CD4-positive, CD25-positive, alpha-beta regulatory T cell (primary cell): ENCODE data around the gene DLEU7. TPM values are rescaled to one million over a fixed set of nuclear protein-coding genes. Genes with fewer than 3 reads are reported as not detected.

Experiments used
- ATAC-seq, 2 donors: fragments of 150-1000 bp; cut with Tn5 transposase; one replicate each; pipeline ENCODE4 v1.10.0; 2021; ENCODE audit warnings: low read depth in 2 of 2, moderate number of reproducible peaks in 2 of 2, moderate library complexity in 1 of 2
- DNase-seq, 3 donors: peaks; one replicate each; pipeline versions ENCODE4 v3.0.0 to v3.0.0-alpha.2; 2012 to 2022; ENCODE audit warnings: mixed read lengths in 1 of 3
- H3K27ac ChIP-seq: one replicate; pipeline ENCODE4 v1.7.0; 2013; ENCODE audit warnings: mild to moderate bottlenecking, low read length; ENCODE audit not compliant: insufficient read depth, poor library complexity, severe bottlenecking
- H3K27me3 ChIP-seq: one replicate; pipeline ENCODE4 v1.7.0; 2013; ENCODE audit warnings: low read length; ENCODE audit not compliant: control insufficient read depth, insufficient read depth
- H3K36me3 ChIP-seq: one replicate; pipeline ENCODE4 v1.7.0; 2013; ENCODE audit warnings: mild to moderate bottlenecking, low read length, moderate library complexity; ENCODE audit not compliant: control insufficient read depth, insufficient read depth
- H3K4me1 ChIP-seq: 2 replicates; pipeline ENCODE4 v1.7.0; 2013; ENCODE audit warnings: mild to moderate bottlenecking, low read length; ENCODE audit not compliant: insufficient read depth, control insufficient read depth, poor library complexity, severe bottlenecking
- H3K4me3 ChIP-seq: one replicate; pipeline ENCODE4 v1.7.0; 2013; ENCODE audit warnings: low read depth, mild to moderate bottlenecking, low read length, moderate library complexity
- H3K9me3 ChIP-seq, 2 experiments: 1 replicate in 1 of 2; 2 replicates in 1 of 2; pipeline ENCODE4 v1.7.0; 2013; ENCODE audit warnings: low read length in 2 of 2, mild to moderate bottlenecking in 1 of 2, moderate library complexity in 1 of 2; ENCODE audit not compliant: control insufficient read depth in 2 of 2
- H3K27ac Mint-ChIP-seq, 3 donors: one replicate each; pipeline ENCODE4 v1.8.0; 2020 to 2022; ENCODE audit warnings: mild to moderate bottlenecking in 3 of 3, mixed read lengths in 3 of 3, moderate library complexity in 2 of 3
- H3K27me3 Mint-ChIP-seq: one replicate; pipeline ENCODE4 v1.8.0; 2022; ENCODE audit warnings: mild to moderate bottlenecking, mixed read lengths
- H3K36me3 Mint-ChIP-seq: one replicate; pipeline ENCODE4 v1.8.0; 2020; ENCODE audit warnings: mixed read lengths
- H3K4me1 Mint-ChIP-seq, 4 donors: one replicate each; pipeline ENCODE4 v1.8.0; 2020 to 2022; ENCODE audit warnings: mixed read lengths in 4 of 4, mild to moderate bottlenecking in 1 of 4
- H3K4me3 Mint-ChIP-seq, 4 donors: one replicate each; pipeline ENCODE4 v1.8.0; 2020 to 2022; ENCODE audit warnings: mild to moderate bottlenecking in 4 of 4, mixed read lengths in 4 of 4, moderate library complexity in 3 of 4
- H3K9me3 Mint-ChIP-seq, 7 donors: one replicate each; pipeline ENCODE4 v1.8.0; 2020 to 2022; ENCODE audit warnings: mixed read lengths in 7 of 7, mild to moderate bottlenecking in 3 of 7, moderate library complexity in 2 of 7
- polyA plus RNA-seq, 4 donors: library from polyadenylated mRNA; unstranded; fragments of 300-500 nt; fragmentation: Illumina TruSeq; gene quantifications; one replicate each; pipeline ENCODE4 v1.2.3, GENCODE V29; 2021
- total RNA-seq: library from RNA; stranded (reverse); gene quantifications from one replicate; pipeline ENCODE4 v1.2.3, GENCODE V29; 2022

Gene DLEU7
- total and polyA plus RNA-seq, 5 donors from 2014 or later, result 0.17 to 0.47 (median 0.18) TPM; not detected in 2

GRCh38 chr13:50788551-50789210, 54.8 kb downstream of the DLEU7 start:
- H3K27ac ChIP-seq, result no peak overlapping the region
- H3K9me3 ChIP-seq, result no peaks in the 10 kb centered on the region
- H3K36me3 Mint-ChIP-seq, result no peaks in the 10 kb centered on the region
- no peaks in the 10 kb centered on the region for H3K4me1 Mint-ChIP-seq
- H3K4me3 ChIP-seq, result no peak overlapping the region
- peaks cover 0 to 1% (median 0%) of the 10 kb centered on the region in 7 donors for H3K9me3 Mint-ChIP-seq
- no peak overlapping the region for H3K27ac Mint-ChIP-seq
- H3K36me3 ChIP-seq, result no peaks in the 10 kb centered on the region
- H3K27me3 ChIP-seq, result peaks cover 1% of the 10 kb centered on the region
- no peak overlapping the region for H3K4me3 Mint-ChIP-seq
- H3K4me1 ChIP-seq, result no peaks in the 10 kb centered on the region
- DNase-seq (no peak), ATAC-seq (no peak)
- peaks cover 4% of the 10 kb centered on the region for H3K27me3 Mint-ChIP-seq

GRCh38 chr13:50787316-50788195, 55.9 kb downstream of the DLEU7 start:
- no peak for ATAC-seq
- peaks cover 0 to 1% (median 0%) of the 10 kb centered on the region in 7 donors for H3K9me3 Mint-ChIP-seq
- H3K27ac Mint-ChIP-seq, result no peak overlapping the region

GRCh38 chr13:50783717-50784290, 59.7 kb downstream of the DLEU7 start:
- Mint-ChIP-seq H3K27ac (no peak overlapping the region), H3K36me3 (no peaks in the 10 kb centered on the region), H3K4me3 (no peak overlapping the region), H3K9me3 (peaks cover 0 to 1% (median 0%) of the 10 kb centered on the region in 7 donors), H3K27me3 (peaks cover 33% of the 10 kb centered on the region), H3K4me1 (no peaks in the 10 kb centered on the region)
- no peaks in the 10 kb centered on the region for H3K36me3 ChIP-seq
- no peaks in the 10 kb centered on the region for H3K4me1 ChIP-seq
- no peaks in the 10 kb centered on the region for H3K9me3 ChIP-seq
- peaks cover 9% of the 10 kb centered on the region for H3K27me3 ChIP-seq
- H3K27ac ChIP-seq, result no peak overlapping the region
- H3K4me3 ChIP-seq, result no peak overlapping the region
- ATAC-seq (no peak), DNase-seq (no peak)

More at GRCh38 chr13:50787316-50788195, 55.9 kb downstream of the DLEU7 start:
- no peaks in the 10 kb centered on the region for H3K36me3 ChIP-seq
- no peaks in the 10 kb centered on the region for H3K9me3 ChIP-seq
- Mint-ChIP-seq H3K4me1 (no peaks in the 10 kb centered on the region), H3K4me3 (no peak overlapping the region), H3K27me3 (peaks cover 4% of the 10 kb centered on the region), H3K36me3 (no peaks in the 10 kb centered on the region)
- DNase-seq, result no peak
- peaks cover 1% of the 10 kb centered on the region for H3K27me3 ChIP-seq
- H3K4me3 ChIP-seq, result no peak overlapping the region
- H3K4me1 ChIP-seq, result no peaks in the 10 kb centered on the region
- H3K27ac ChIP-seq, result no peak overlapping the region

GRCh38 chr13:50783066-50783465, 60.4 kb downstream of the DLEU7 start:
- Mint-ChIP-seq H3K4me1 (no peaks in the 10 kb centered on the region), H3K4me3 (no peak overlapping the region), H3K27ac (peak overlapping the region in 1 of 3 donors; percentile 2), H3K9me3 (peaks cover 0 to 1% (median 0%) of the 10 kb centered on the region in 7 donors), H3K36me3 (no peaks in the 10 kb centered on the region), H3K27me3 (peaks cover 39% of the 10 kb centered on the region)
- Histone ChIP-seq H3K4me3 (no peak overlapping the region), H3K4me1 (no peaks in the 10 kb centered on the region), H3K27ac (no peak overlapping the region), H3K27me3 (peaks cover 11% of the 10 kb centered on the region), H3K36me3 (no peaks in the 10 kb centered on the region), H3K9me3 (no peaks in the 10 kb centered on the region)
- ATAC-seq (no peak), DNase-seq (no peak)

- no peak overlapping the region for H3K27ac ChIP-seq
- no peaks in the 10 kb centered on the region for H3K4me1 ChIP-seq
- peaks cover 0 to 3% of the 10 kb centered on the region in 2 experiments for H3K9me3 ChIP-seq
- ATAC-seq (no peak), DNase-seq (no peak)
- H3K36me3 ChIP-seq, result no peaks in the 10 kb centered on the region
- H3K27me3 ChIP-seq, result peaks cover 20% of the 10 kb centered on the region
- no peak overlapping the region for H3K4me3 ChIP-seq
- Mint-ChIP-seq H3K27me3 (peaks cover 58% of the 10 kb centered on the region), H3K4me1 (no peaks in the 10 kb centered on the region), H3K4me3 (no peak overlapping the region), H3K9me3 (peaks cover 0 to 12% (median 3%) of the 10 kb centered on the region in 7 donors), H3K36me3 (peaks cover 11% of the 10 kb centered on the region), H3K27ac (no peak overlapping the region)
These were observed 63.1 kb downstream of the DLEU7 start for GRCh38 chr13:50780201-50781015.

- H3K27ac Mint-ChIP-seq, result no peak overlapping the region
- peaks cover 0 to 18% (median 3%) of the 10 kb centered on the region in 7 donors for H3K9me3 Mint-ChIP-seq
- H3K36me3 Mint-ChIP-seq, result peaks cover 11% of the 10 kb centered on the region
- no peaks in the 10 kb centered on the region for H3K4me1 Mint-ChIP-seq
- H3K4me3 ChIP-seq, result no peak overlapping the region
- no peak overlapping the region for H3K4me3 Mint-ChIP-seq
- H3K27me3 Mint-ChIP-seq, result peaks cover 54% of the 10 kb centered on the region
- peaks cover 26% of the 10 kb centered on the region for H3K27me3 ChIP-seq
- H3K4me1 ChIP-seq, result no peaks in the 10 kb centered on the region
- ATAC-seq, result no peak
- no peak for DNase-seq
- peaks cover 0 to 3% of the 10 kb centered on the region in 2 experiments for H3K9me3 ChIP-seq
- no peaks in the 10 kb centered on the region for H3K36me3 ChIP-seq
- no peak overlapping the region for H3K27ac ChIP-seq
These were observed 63.9 kb downstream of the DLEU7 start for GRCh38 chr13:50779443-50780200.
